ENCODE results near the gene MRPL21.
"Not testable (repeated sequence)": the region's sequence is repeated elsewhere in the genome, so short reads cannot be mapped to it uniquely, and the experiment has no call there.

The MRPL21 gene

DNA sequence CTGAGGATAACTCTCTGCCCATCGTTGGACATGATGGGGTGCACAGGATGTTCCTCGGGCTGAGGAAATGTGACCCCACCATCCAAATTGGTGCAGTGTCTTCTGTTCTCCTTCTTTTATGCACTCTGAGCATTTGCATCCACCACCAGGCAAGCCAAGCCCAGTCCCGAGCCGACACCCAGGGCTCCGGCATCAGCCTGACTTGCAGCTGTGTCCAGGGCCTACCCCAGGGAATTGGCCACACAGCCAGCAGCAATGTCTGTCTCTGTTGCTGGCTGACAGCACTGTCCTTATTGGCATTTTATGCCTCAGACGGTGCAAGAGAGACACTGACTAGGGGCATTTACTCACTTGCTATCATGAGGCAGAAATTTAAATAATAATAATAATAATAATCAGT lies 36.6 kb downstream of the MRPL21 start:
- TF ChIP-seq, protein P1, sequence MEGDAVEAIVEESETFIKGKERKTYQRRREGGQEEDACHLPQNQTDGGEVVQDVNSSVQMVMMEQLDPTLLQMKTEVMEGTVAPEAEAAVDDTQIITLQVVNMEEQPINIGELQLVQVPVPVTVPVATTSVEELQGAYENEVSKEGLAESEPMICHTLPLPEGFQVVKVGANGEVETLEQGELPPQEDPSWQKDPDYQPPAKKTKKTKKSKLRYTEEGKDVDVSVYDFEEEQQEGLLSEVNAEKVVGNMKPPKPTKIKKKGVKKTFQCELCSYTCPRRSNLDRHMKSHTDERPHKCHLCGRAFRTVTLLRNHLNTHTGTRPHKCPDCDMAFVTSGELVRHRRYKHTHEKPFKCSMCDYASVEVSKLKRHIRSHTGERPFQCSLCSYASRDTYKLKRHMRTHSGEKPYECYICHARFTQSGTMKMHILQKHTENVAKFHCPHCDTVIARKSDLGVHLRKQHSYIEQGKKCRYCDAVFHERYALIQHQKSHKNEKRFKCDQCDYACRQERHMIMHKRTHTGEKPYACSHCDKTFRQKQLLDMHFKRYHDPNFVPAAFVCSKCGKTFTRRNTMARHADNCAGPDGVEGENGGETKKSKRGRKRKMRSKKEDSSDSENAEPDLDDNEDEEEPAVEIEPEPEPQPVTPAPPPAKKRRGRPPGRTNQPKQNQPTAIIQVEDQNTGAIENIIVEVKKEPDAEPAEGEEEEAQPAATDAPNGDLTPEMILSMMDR (conservative IDR thresholded peaks at IDR 0.05; ENCODE audit: low read depth, low read length), result no peak
- DNase-seq (ENCODE audit: low read depth), result no peak
- H3K4me3 ChIP-seq (ENCODE audit: low read depth, low read length), result no peak overlapping the region

- H3K4me3 ChIP-seq (ENCODE audit: low read depth, low read length), result no peak overlapping the region
- DNase-seq (ENCODE audit: low read depth), result no peak
- TF ChIP-seq, protein P1 (conservative IDR thresholded peaks at IDR 0.05; ENCODE audit: low read depth, low read length), result no peak
Measured at GRCh38 chr11:68865241-68865640, 38.4 kb downstream of the MRPL21 start.

DNA sequence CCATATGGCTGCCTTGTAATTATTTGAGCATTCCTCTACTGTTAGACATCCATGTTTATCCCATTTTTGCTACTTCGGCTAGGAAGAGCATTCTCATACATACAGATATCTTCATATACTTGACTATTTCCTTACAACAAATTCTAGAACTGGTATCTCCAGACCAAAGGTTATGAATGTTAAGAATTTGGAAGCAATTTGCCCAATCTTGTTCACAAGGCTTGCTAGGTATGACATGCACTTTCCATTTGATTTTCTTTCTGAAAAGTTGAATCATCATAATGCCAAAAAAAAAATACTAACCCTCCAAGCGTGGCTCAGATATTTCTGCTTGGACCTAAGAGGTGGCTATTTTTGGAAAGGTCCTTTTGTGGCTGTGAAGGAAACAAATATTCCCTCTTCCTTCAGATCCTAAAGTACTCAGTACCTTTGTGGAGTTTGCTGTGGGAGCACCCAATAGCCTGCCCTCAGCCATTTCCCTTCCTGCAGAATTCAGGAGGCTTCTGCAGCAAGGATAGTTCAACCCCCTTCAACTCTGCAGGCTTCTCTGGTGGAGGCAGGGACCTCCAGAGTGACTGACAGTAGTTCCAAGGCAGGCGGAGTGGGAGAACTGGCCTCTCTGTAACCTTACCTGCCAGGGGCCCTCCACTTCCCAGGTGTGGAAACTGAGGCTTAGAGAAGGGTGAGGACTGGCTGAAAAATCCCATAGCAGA lies 39.9 kb downstream of the MRPL21 start:
- DNase-seq (ENCODE audit: low read depth), result no peak
- no peak overlapping the region for H3K4me3 ChIP-seq (ENCODE audit: low read depth, low read length)
- TF ChIP-seq, protein P1 (conservative IDR thresholded peaks at IDR 0.05; ENCODE audit: low read depth, low read length), result no peak

DNA sequence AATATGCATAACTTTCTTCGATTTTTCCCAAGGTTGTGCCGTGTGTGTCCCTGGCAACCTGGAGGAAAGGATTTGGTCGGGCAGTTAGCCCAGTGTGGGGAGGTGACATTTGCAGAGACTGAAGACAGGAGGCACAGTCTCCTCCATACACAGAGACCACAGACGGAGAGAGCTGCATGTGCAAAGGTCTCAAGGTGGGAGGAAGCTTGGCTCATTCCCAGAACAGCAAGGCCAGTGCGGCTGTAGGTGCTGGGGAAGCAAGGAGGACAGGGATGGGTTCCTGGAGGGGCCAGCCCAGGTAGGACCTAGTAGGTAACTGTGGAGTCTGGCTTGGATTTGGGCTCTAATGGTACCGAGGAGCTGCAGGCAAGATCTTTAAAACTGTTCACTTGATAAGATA lies 41.2 kb downstream of the MRPL21 start:
- no peak for DNase-seq (ENCODE audit: low read depth)
- no peak overlapping the region for H3K4me3 ChIP-seq (ENCODE audit: low read depth, low read length)
- TF ChIP-seq, protein P1 (conservative IDR thresholded peaks at IDR 0.05; ENCODE audit: low read depth, low read length), result no peak

DNA sequence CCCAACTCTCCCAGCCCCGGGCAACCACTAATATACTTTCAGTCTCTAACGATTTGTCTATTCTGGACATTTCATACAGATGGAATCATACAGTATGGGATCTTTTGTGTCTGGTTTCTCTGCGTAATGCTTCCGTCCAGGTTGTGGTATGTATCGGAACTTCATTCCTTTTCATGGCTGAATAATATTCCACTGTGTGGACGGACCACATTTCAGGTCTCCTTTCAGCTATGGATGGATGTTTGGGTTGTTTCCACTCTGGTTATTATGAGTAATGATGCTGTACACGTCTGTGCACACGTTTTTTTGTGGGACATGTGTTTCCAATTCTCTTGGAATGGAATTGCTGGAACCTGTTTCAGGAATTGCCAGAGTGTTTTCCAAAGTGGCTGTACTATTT lies 44.5 kb downstream of the MRPL21 start:
- no peak overlapping the region for H3K4me3 ChIP-seq (ENCODE audit: low read depth, low read length)
- TF ChIP-seq, protein P1 (conservative IDR thresholded peaks at IDR 0.05; ENCODE audit: low read depth, low read length), result no peak
- no peak for DNase-seq (ENCODE audit: low read depth)

GRCh38 chr11:68857037-68857586 lies 46.5 kb downstream of the MRPL21 start:
- TF ChIP-seq, protein P1 (conservative IDR thresholded peaks at IDR 0.05; ENCODE audit: low read depth, low read length), result no peak
- DNase-seq (ENCODE audit: low read depth), result no peak
- no peak overlapping the region for H3K4me3 ChIP-seq (ENCODE audit: low read depth, low read length)

DNA sequence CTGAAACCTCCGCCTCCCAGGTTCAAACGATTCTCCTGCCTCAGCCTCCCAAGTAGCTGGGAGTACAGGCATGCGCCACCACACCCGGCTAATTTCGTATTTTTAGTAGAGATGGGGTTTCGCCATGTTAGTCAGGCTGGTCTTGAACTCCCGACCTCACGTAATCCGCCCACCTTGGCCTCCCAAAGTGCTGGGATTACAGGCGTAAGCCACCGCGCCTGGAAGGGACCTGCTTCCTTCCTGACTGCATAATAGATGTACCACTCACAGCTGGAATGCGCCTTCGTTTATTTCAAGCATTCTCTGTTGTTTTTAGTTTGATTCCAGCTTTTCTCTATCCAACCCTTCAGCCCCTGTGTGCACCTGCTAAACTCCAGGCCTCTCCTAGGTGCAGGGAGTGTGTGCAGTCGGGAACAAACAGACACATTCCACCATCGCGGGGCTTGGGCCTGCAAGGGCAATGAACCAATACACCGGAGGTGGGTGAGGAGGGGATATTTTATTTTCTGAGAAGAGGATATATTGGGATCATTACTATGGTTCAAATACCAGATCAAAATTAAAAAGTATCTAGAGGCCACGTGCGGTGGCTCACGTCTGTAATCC lies 47.1 kb downstream of the MRPL21 start:
- H3K4me3 ChIP-seq (ENCODE audit: low read depth, low read length); DNase-seq (ENCODE audit: low read depth): not testable (repeated sequence)
